NCI-H345 (cell line): ENCODE results near the gene MLANA.
A peak's percentile ranks its signal among the peaks of the same experiment; 100 is the strongest.
"Not testable (repeated sequence)": the region's sequence is repeated elsewhere in the genome, so short reads cannot be mapped to it uniquely, and the experiment has no call there.

ENCODE experiments used
- DNase-seq: peaks from one replicate; lab custom pipeline; 2025; lab: John Stamatoyannopoulos, UW

MLANA gene

GRCh38 chr9:5869315-5870019 is 21.2 kb upstream of the MLANA start:
- DNase-seq = no peak

GRCh38 chr9:5870020-5870339 is 20.7 kb upstream of the MLANA start:
- no peak for DNase-seq

- DNase-seq = peak; percentile 8
Observed at GRCh38 chr9:5870691-5871090, 20.0 kb upstream of the MLANA start.

- DNase-seq = no peak
Observed at GRCh38 chr9:5871785-5872184, 18.9 kb upstream of the MLANA start.

GRCh38 chr9:5872511-5872910 is 18.2 kb upstream of the MLANA start:
- DNase-seq = no peak

- DNase-seq = no peak
Observed at GRCh38 chr9:5873439-5873838, 17.2 kb upstream of the MLANA start.

GRCh38 chr9:5874048-5874447 is 16.6 kb upstream of the MLANA start:
- no peak for DNase-seq

- DNase-seq = no peak
Observed at GRCh38 chr9:5876026-5876425, 14.7 kb upstream of the MLANA start.

GRCh38 chr9:5876711-5877110 is 14.0 kb upstream of the MLANA start:
- no peak for DNase-seq

- DNase-seq = no peak
Observed at GRCh38 chr9:5879419-5880181, 11.1 kb upstream of the MLANA start.

- DNase-seq = not testable (repeated sequence)
Observed at GRCh38 chr9:5882244-5883012, 8.3 kb upstream of the MLANA start.

- no peak for DNase-seq
Observed at GRCh38 chr9:5884191-5884590, 6.5 kb upstream of the MLANA start.

- DNase-seq = peak; percentile 74
Observed at GRCh38 chr9:5886114-5886939, 4.4 kb upstream of the MLANA start.

GRCh38 chr9:5892456-5893133 is 1.9 kb downstream of the MLANA start:
- no peak for DNase-seq

GRCh38 chr9:5893134-5893505 is 2.4 kb downstream of the MLANA start:
- DNase-seq = no peak

- DNase-seq = no peak
Observed at GRCh38 chr9:5893591-5894236, 3.0 kb downstream of the MLANA start.

- DNase-seq = no peak
Observed at GRCh38 chr9:5894237-5894959, 3.7 kb downstream of the MLANA start.

GRCh38 chr9:5895782-5896181 is 5.1 kb downstream of the MLANA start:
- DNase-seq = no peak

- no peak for DNase-seq
Observed at GRCh38 chr9:5896863-5897262, 6.2 kb downstream of the MLANA start.

GRCh38 chr9:5897851-5898250 is 7.2 kb downstream of the MLANA start:
- no peak for DNase-seq
